Measurements from ENCODE around the gene NCOA4. TPM values are rescaled to one million over a fixed set of nuclear protein-coding genes. Genes with fewer than 3 reads are reported as not detected.

The NCOA4 gene
- total RNA-seq, 1 donor from 2014 or later: 84.0 TPM

DNA sequence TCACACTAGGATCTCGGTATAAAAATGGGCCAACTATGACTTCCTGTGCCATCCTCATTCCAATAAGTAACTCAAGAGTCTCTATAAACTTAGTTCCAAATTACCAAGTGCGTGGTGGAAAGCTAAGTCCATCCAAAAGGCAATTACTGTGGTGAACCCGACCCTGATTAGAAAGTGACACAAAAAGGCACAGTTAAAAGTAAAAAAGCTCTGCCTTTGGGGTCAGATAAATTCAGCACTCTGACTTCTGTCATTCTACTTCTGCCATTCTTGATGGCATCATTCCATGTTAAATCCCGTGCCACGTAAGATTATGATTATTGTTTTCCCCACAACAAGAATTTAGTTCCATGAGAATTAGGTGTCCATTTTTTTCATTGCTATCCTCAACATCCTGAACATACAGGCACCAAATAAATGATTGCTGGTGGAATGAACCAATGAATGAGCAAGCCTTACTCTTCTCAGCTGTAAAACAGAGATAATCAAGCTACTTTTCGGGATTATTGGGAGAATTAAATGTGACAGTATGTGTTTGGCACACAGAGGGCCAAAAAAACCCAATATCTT is 877 bp downstream of the NCOA4 start:
- Mint-ChIP-seq H3K4me1 (ENCODE audit: low read depth) (peaks cover 32% of the 10 kb centered on the region), H3K36me3 (ENCODE audit: insufficient read depth) (peaks cover 2% of the 10 kb centered on the region), H3K27ac (peak overlapping the region; percentile 93), H3K27me3 (no peaks in the 10 kb centered on the region), H3K4me3 (ENCODE audit: low read depth) (peak overlapping the region; percentile 92), H3K9me3 (ENCODE audit: low read depth) (peaks cover 2% of the 10 kb centered on the region)
- no peak for DNase-seq (ENCODE audit: low spot score, unreplicated experiment)
- TF ChIP-seq, protein P1, sequence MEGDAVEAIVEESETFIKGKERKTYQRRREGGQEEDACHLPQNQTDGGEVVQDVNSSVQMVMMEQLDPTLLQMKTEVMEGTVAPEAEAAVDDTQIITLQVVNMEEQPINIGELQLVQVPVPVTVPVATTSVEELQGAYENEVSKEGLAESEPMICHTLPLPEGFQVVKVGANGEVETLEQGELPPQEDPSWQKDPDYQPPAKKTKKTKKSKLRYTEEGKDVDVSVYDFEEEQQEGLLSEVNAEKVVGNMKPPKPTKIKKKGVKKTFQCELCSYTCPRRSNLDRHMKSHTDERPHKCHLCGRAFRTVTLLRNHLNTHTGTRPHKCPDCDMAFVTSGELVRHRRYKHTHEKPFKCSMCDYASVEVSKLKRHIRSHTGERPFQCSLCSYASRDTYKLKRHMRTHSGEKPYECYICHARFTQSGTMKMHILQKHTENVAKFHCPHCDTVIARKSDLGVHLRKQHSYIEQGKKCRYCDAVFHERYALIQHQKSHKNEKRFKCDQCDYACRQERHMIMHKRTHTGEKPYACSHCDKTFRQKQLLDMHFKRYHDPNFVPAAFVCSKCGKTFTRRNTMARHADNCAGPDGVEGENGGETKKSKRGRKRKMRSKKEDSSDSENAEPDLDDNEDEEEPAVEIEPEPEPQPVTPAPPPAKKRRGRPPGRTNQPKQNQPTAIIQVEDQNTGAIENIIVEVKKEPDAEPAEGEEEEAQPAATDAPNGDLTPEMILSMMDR (IDR thresholded peaks at IDR 0.05; ENCODE audit: unreplicated experiment): no peak

DNA sequence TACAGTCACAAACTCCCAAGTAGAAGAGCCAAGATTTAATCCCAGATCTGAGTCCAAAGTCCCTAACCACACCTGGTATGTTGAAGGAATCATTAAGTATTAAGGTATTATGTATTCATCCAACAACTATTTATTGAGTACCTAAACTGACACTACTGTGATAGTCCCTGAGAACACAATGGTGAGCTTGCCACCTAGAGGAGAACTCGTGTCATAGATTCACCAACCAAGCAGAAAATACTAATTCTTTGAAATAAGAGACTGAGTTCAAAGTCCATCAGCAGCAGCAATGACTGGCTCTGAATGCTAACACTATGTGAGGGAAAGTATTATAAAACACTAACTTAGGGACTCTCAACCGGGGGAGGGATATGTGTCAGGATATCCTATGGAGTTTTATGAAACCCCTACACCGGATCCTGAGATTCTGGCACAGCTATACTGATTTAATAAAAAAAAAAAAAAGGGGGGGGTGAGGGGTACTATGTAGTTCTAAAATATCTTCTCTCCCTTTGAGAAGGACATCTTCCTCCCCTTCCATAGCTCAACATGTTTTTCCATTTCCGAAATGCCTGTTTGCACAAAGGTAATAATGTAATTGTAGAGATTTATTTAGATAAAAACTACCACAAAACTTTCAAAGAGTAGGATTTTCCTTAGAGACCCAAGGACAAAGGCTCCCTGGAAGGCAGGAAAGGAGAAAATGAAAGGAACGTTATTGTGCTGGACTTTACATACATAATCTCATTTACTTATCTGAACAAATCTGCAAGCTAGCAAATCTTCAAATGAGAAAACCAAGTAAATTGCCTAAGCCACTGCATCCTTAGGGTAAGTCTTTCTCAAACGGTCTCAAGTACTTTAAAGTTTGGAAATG is 1.6 kb downstream of the NCOA4 start:
- TF ChIP-seq, protein P1 (IDR thresholded peaks at IDR 0.05; ENCODE audit: unreplicated experiment): peak; percentile 76
- no peak for DNase-seq (ENCODE audit: low spot score, unreplicated experiment)
- H3K4me3 Mint-ChIP-seq (ENCODE audit: low read depth): peak overlapping the region; percentile 92
- H3K9me3 Mint-ChIP-seq (ENCODE audit: low read depth): peaks cover 2% of the 10 kb centered on the region
- peaks cover 37% of the 10 kb centered on the region for H3K4me1 Mint-ChIP-seq (ENCODE audit: low read depth)
- H3K27ac Mint-ChIP-seq: peak overlapping the region; percentile 93
- H3K27me3 Mint-ChIP-seq: no peaks in the 10 kb centered on the region
- H3K36me3 Mint-ChIP-seq (ENCODE audit: insufficient read depth): peaks cover 2% of the 10 kb centered on the region

DNA sequence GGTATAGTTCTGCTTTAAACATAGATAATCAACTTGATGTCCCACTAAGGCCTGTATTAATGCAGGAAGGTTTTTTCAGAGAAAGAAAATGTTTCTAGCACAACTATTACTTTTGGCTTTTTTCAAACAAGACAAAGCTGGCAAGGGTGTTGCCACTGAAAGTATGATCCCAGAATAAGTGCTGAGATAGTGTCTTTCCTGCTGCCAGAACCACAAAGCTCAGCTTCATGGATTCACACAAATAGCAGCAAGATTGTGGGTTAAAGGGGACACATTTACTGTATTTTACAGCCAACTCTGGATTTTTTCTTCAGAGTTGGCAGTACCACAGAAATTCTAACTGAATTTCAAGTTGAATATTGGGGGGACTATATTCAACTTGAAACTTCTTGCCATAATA is 4.3 kb downstream of the NCOA4 start:
- Mint-ChIP-seq H3K27ac (no peak overlapping the region), H3K4me1 (ENCODE audit: low read depth) (peaks cover 41% of the 10 kb centered on the region)
- TF ChIP-seq, protein P1 (IDR thresholded peaks at IDR 0.05; ENCODE audit: unreplicated experiment): no peak

DNA sequence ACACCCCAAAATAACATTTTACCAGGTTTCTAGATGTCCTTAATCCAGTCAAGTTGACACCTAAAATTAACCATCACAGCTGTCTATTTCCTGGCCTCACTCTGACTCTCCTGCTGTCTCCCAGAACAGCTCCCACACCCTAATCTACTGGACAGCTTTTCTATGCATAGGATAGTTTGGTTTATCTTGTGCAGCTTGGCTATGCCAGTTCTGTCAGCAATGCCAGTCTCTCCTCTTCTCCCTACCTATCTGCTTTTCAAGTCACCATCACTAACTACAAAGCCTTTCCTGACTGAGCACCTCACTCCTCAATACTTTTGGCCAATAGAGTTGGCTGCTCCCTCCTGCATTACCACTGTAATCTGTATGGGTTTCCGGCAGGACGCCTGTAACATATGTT is 5.0 kb downstream of the NCOA4 start:
- Mint-ChIP-seq H3K4me1 (ENCODE audit: low read depth) (peaks cover 40% of the 10 kb centered on the region), H3K36me3 (ENCODE audit: insufficient read depth) (peaks cover 2% of the 10 kb centered on the region), H3K27ac (no peak overlapping the region), H3K4me3 (ENCODE audit: low read depth) (no peak overlapping the region), H3K9me3 (ENCODE audit: low read depth) (no peaks in the 10 kb centered on the region), H3K27me3 (no peaks in the 10 kb centered on the region)
- no peak for DNase-seq (ENCODE audit: low spot score, unreplicated experiment)
- TF ChIP-seq, protein P1 (IDR thresholded peaks at IDR 0.05; ENCODE audit: unreplicated experiment): no peak

More for the DNA sequence above, 4.3 kb downstream of the NCOA4 start:
- Mint-ChIP-seq H3K4me3 (ENCODE audit: low read depth) (no peak overlapping the region), H3K36me3 (ENCODE audit: insufficient read depth) (peaks cover 2% of the 10 kb centered on the region), H3K27me3 (no peaks in the 10 kb centered on the region), H3K9me3 (ENCODE audit: low read depth) (peaks cover 2% of the 10 kb centered on the region)
- no peak for DNase-seq (ENCODE audit: low spot score, unreplicated experiment)

DNA sequence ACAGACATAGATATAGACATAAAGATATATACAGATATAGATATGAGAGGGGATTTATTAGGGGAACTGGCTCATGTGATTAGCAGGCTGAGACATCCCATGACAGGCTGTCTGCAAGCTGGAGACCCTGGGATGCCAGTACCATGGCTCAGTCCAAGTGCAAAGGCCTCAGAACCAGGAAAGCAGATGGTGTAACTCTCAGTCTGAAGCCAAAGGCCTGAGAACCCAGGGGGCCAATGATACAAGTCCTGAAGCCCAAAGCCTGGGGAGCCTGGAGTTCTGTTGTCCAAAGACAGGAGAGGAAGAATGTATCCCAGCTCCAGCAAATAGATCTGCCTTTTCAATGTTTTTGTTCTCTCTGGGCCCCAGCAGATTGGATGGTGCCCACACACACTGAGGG is 5.5 kb downstream of the NCOA4 start:
- Mint-ChIP-seq H3K4me3 (ENCODE audit: low read depth) (no peak overlapping the region), H3K4me1 (ENCODE audit: low read depth) (peaks cover 44% of the 10 kb centered on the region), H3K27ac (no peak overlapping the region), H3K36me3 (ENCODE audit: insufficient read depth) (peaks cover 2% of the 10 kb centered on the region), H3K9me3 (ENCODE audit: low read depth) (no peaks in the 10 kb centered on the region), H3K27me3 (no peaks in the 10 kb centered on the region)
- TF ChIP-seq, protein P1 (IDR thresholded peaks at IDR 0.05; ENCODE audit: unreplicated experiment): no peak
- DNase-seq (ENCODE audit: low spot score, unreplicated experiment): no peak
